IPS-NIHi7 (cell line): ENCODE data around the gene SSMEM1.
A peak's percentile ranks its signal among the peaks of the same experiment; 100 is the strongest.
"Not testable (repeated sequence)": the region's sequence is repeated elsewhere in the genome, so short reads cannot be mapped to it uniquely, and the experiment has no call there.

Experiments used
- DNase-seq: peaks from one replicate; pipeline ENCODE4 v3.0.0; 2012; ENCODE audit warnings: mixed read lengths; ENCODE audit errors: extremely low spot score

Gene SSMEM1, protein sequence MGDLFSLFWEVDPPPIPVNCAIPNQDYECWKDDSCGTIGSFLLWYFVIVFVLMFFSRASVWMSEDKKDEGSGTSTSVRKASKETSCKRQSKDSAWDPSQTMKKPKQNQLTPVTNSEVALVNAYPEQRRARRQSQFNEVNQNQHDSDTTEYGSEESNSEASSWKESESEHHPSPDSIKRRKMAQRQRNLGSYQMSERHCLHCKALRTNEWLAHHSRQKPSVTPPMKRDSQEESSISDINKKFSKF

DNA sequence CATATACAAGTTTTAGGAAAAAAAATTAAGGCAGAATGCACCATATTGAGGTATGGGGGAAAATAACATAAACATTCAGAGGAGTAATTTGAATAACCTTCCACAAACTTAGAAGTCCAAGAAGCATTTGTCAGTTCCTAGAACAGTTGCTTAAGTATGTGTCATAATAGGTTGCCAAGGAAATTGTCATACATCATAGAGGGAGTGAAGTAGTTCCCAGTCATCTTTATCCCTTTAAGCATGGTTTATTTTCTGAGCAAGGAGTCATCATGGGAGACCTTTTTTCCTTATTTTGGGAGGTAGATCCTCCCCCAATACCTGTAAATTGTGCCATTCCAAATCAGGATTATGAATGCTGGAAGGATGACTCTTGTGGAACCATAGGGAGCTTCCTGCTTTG, at the start of gene SSMEM1:
TSS of gene SSMEM1 (plus strand) at position 219 of the 400 bp plus-strand sequence. CDS start at position 270, 51 bp downstream.
- no peak for DNase-seq

DNA sequence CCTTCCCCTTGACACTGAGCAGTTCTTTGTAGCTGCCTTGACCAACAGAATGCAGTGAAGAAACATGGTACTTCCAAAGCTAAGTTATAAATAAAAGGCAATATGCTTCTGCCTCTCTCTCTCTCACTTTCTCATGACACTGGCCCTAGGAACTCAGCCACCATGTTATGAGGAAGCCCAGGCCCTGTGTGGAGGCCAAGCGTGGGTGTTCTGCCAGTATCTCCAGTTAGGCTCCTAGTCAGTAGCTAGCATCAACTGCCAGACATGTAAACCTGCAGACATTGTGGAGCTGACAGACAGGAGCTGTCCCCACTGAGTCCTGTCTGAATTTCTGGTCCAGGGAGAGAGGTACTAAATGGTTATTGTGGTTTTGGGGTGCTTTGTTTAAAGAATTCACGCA, 47.6 kb upstream of the SSMEM1 start:
- DNase-seq = no peak

DNA sequence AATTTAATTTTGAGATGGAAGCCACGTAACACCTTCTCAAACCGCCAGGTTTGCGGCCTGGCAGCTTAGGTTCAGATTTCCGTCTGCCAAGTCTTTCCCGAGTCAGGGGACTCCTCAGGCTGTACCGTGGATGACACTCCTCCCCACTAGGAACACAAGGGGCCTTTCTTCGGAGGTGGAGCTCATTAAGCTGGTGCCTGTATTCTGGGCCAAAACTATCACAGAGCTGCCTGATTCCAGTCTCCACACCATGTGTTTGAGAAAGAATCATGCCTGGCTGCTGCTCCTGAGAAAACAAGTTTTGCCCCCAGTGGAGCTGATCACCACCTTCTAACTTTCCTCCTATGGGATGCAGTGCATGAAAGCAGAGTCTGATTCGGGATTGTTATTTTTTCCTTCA, 47.2 kb upstream of the SSMEM1 start:
- DNase-seq = no peak

DNA sequence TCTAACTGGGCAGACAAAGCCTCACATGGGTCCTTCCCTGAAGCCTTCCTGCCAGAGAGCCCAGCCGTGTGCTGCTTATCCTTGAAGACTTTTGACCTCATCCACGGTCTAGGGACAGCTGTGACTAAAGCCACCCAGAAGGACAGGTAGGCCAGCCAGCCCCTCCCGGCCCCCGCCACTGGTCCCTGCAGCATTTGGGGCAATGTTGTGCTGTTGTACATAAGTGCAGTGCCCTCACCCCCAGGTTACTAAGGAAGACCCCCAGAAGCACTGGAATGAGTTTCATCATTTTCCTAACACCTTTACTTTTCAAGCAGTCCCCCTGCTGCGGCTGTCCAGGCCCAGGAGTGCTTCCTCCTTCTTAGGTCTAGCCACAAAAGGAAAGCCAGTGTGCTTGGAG, 45.5 kb upstream of the SSMEM1 start:
- DNase-seq = no peak

GRCh38 chr7:130174237-130174959, 33.3 kb upstream of the SSMEM1 start:
- DNase-seq = no peak

DNA sequence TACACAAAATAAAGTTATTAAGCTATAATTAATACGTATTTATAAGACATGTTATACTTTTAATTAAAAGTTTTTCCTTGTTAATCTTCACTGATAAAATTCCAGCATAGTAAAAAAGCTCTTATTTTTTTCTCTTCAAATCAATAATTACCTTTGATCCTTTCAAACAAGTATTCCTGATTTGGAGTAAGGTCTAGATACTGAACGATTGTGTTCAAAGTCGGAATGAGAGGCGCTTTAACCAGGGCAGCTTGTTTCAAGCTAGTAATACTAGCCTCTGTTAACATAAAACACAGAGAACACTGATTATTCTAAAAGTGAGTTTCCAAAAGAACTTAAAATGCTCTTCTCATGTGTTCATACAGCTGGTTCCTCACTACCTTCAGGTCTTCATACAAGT, 29.4 kb upstream of the SSMEM1 start:
- DNase-seq = no peak

DNA sequence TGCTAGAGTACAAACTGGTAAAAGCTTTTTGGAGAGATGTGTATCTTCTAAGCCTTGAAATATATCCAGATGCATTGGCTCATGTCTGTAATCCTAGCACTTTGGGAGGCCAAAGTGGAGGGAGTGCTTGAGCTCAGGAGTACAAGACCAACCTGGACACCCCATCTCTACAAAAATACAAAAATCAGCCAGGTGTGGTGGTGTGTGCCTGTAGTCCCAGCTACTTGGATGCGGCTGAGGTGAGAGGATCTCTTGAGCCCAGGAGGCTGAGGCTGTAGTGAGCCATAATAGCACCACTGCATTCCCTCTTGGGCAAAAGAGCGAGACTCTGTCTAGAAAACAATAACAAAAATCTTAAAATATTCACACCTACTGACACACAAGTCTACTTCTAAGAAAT, 28.0 kb upstream of the SSMEM1 start:
- DNase-seq = no peak

DNA sequence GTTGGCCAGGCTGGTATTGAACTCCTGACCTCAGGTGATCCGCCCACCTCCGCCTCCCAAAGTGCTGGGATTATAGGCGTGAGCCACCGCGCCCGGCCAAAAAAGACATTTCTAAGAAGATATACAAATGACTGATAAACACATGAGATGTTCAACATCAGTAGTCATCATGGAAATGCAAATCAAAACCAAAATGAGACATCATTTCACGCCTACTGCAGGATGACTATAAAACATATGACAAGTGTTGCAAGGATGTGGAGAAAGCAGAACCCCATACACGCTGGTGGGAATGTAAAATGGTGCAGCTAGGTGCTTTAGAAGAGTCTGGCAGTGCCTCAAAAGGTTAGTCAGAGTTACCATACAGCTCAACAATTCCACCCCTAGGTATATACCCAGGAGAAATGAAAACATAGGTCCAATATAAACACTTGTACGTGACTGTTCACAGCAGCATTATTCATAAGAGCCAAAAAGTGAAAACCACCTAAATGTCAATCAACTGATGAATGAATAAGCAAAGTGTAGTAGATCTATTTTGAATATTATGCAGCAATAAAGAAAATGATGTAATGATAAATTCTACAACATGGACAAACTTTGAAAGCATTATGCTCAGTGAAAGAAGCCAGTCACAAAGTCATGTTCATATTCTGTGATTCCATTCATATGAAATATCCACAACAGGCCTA, 26.9 kb upstream of the SSMEM1 start:
- DNase-seq = no peak

DNA sequence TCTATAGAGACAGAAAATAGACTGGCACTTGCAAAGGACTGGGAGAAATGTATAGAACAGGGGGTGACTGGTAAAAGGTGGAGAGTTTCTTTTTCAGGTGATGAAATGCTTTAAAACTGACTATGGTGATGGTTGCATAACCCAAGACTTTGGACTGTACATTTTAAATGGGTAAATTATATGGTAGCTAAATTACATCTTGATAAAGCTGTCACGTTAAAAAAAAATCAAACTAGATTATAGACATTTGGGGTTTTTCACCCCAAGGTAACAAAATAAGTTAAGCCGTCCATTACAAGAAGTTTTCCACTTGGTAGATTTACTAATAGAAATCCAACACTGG, 26.4 kb upstream of the SSMEM1 start:
- DNase-seq = no peak

DNA sequence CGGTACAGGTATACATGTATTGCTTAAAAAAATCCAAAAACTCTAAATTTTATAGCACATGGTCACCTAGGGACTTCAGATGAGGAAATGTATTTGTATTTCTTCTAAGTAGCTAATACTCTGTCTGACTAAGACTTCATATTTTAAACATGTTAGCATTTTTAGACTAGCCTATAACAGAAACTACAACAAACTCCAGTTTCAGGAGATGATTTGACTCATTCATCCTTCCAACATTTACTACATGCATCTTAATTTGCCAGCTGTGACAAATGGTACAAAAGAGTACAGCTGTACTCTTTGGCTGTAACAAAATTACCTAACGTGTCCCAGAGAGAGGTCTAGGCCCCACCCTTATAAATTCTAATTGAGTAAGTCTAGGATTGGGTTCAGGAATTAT, 24.7 kb upstream of the SSMEM1 start:
- no peak for DNase-seq

DNA sequence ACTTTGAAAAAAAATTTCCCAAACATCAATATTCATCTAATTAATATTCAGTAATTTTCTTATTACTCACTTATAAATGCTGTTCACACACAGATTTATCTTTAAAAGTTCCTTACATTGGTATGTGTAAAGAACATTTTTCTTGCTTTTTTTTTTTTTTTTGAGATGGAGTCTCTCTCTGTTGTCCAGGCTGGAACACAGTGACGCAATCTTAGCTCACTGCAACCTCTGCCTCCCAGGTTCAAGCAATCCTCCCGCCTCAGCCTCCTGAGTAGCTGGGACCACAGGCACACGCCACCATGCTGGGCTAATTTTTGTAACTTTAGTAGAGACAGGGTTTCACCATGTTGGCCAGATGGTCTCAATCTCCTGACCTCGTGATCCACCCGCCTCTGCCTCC, 23.3 kb upstream of the SSMEM1 start:
- not testable (repeated sequence) for DNase-seq

DNA sequence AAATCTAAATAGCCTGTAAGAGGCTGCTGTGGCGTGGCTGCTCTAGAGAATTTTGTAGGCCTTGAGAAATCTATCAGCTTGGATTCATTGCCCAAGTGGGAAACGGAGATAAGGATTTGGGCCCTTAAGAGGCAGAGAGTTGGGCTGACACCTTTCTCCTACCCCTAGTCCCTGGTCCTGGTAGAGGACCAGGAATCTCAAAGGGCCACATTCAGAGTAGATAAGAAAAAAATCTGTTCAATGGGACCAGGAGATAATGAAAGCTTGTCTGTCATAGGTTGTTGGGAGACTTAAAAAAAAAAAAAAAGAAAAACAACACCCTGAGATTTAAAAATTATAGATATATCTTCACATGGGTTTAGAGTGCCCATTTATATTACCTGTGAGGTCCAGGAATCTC, 20.3 kb upstream of the SSMEM1 start:
- no peak for DNase-seq

DNA sequence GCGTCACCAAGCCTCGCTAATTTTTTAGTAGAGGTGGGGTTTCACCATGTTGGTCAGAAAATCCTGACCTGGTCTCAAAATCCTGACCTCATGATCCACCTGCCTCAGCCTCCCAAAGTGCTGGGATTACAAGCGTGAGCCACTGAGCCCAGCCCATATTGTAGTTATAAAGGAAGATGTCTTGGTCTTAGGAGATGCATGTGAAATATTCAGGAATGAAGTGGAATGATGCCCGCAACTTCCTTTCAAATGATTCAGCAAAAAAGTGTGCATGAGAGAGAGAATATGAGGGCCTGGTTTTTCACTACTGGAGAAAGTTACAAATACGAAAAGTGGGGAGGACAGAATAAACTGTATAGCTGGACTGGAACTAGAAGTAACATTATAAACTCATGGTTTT, 18.3 kb upstream of the SSMEM1 start:
- no peak for DNase-seq

DNA sequence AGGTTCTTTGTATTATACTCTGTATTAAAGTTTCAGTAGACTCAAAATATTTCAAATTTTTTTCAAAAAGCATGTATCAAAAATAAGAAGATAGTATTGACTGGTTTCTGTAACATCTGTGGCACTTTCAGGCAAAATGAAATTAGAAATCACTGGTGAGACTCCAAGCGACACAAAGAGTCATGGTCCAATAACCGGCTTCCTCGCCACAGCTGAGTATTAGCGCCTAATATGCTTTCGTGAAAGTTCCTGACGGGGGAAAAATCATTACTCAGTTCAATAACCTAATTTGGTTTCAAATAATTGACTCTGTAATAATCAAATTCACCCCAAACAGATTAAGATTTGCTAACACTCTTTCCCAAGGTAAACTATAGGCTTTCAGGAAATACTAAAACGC, 15.9 kb upstream of the SSMEM1 start:
- DNase-seq = no peak

DNA sequence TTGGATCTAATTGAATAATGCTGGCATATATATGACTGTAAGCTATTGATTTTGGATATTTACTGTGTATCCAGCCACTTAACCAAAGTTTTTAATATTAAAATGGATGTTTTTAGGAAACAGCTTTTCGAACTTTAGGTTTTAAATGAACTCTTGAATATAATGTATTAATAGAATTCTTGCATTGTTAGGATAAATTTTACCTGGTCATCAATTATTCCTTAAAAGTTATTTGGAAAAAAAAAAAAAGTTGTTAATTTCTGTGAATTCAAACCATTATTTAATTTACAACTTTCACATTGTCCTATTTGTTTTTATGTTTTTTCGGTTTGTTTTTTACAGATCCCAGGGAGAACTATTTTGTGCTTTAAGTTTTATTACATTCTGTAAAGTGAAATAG, 12.3 kb upstream of the SSMEM1 start:
- no peak for DNase-seq

GRCh38 chr7:130196476-130196875, 11.2 kb upstream of the SSMEM1 start:
- no peak for DNase-seq

DNA sequence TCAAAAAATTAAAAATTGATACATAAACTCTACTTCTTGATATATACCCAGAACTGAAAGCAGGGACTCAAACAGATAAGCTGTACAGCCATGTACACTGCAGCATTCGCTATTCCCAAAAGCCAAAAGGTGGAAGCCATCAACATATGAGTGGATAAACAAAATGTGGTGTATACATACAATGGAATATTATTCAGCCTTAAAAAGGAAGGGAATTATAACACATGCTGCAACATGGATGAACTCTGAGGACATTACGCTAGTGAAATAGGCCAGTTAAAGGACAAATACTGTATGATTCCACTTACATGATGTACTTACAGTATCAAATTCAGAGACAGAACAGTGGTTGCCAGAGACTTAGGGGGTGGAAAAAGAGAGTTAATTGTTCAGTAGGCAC, 10.6 kb upstream of the SSMEM1 start:
- no peak for DNase-seq

DNA sequence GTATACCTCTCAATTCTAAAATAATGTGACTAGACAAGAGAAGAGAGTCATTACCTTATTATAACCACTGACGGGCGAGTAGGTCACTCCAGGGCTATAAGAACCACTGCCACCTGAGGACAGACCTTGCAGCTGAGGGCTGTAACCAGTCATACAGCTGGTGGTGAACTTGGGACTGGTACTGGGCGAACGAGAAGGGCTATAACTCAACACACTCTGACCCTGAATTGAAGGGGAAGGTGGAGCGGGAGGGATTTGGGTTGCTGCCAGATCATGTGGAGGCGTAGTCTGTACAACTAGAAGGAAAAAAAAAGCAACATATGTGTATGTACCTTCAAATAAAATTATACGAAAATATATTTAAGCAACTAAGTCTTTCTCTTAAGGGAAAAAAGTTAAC, 5.9 kb upstream of the SSMEM1 start:
- no peak for DNase-seq

GRCh38 chr7:130205084-130205947, 2.3 kb upstream of the SSMEM1 start, which contains the start of gene TMEM209:
Gene TMEM209 (minus strand): TSS chr7:130205406. CDS start chr7:130205375, 31 bp downstream.
- DNase-seq = peak; percentile 98

GRCh38 chr7:130207033-130207432, 627 bp upstream of the SSMEM1 start:
- DNase-seq = no peak

GRCh38 chr7:130208516-130208915, 856 bp downstream of the SSMEM1 start:
- DNase-seq = no peak
